ENCODE results near the gene NUBP1.

NUBP1 gene

GRCh38 chr16:10737068-10737625 lies 6.5 kb upstream of the NUBP1 start:
- Histone ChIP-seq H3K4me3 (ENCODE audit: low read depth in 1 of 2, low read length in 2 of 2) (no peak overlapping the region), H3K4me2 (ENCODE audit: insufficient read depth, low read length) (peak overlapping the region; percentile 39; the same call in 1 of the 2 replicates), H3K79me2 (ENCODE audit: insufficient read depth, low read length) (no peaks in the 10 kb centered on the region), H4K20me1 (ENCODE audit: insufficient read depth, low read length) (no peaks in the 10 kb centered on the region), H3K9ac (ENCODE audit: low read depth, low read length) (peak overlapping the region; percentile 38), H3K36me3 (ENCODE audit: insufficient read depth, low read length) (no peaks in the 10 kb centered on the region), H3K27ac (ENCODE audit: low read length) (peak overlapping the region; percentile 64), H2AFZ (ENCODE audit: low read depth, low read length) (peak overlapping the region; percentile 75), H3K4me1 (ENCODE audit: insufficient read depth, low read length) (peaks cover 8% of the 10 kb centered on the region), H3K9me3 (ENCODE audit: insufficient read depth, low read length, severe bottlenecking) (no peaks in the 10 kb centered on the region), H3K27me3 (ENCODE audit: insufficient read depth, low read length, poor library complexity) (no peaks in the 10 kb centered on the region)
- peak; percentile 91 for ATAC-seq (ENCODE audit: insufficient read depth, low read depth)
- peak; percentile 74 for DNase-seq
- TF ChIP-seq EZH2 (IDR thresholded peaks at IDR 0.05; ENCODE audit: borderline replicate concordance, low read depth, low read length, severe bottlenecking) (no peak), CTCF (IDR thresholded peaks at IDR 0.05; ENCODE audit: borderline replicate concordance, extremely low read depth, low read length, poor library complexity, severe bottlenecking) (peak; percentile 96)

GRCh38 chr16:10738231-10739077 lies 5.2 kb upstream of the NUBP1 start:
- H3K79me2 ChIP-seq (ENCODE audit: insufficient read depth, low read length): no peaks in the 10 kb centered on the region
- H3K4me2 ChIP-seq (ENCODE audit: insufficient read depth, low read length): no peak overlapping the region
- ATAC-seq (ENCODE audit: insufficient read depth, low read depth) (no peak), DNase-seq (no peak)
- no peaks in the 10 kb centered on the region for H3K9me3 ChIP-seq (ENCODE audit: insufficient read depth, low read length, severe bottlenecking)
- H3K4me1 ChIP-seq (ENCODE audit: insufficient read depth, low read length): peaks cover 17% of the 10 kb centered on the region
- no peak overlapping the region for H3K9ac ChIP-seq (ENCODE audit: low read depth, low read length)
- TF ChIP-seq EZH2 (IDR thresholded peaks at IDR 0.05; ENCODE audit: borderline replicate concordance, low read depth, low read length, severe bottlenecking): no peak
- TF ChIP-seq CTCF (IDR thresholded peaks at IDR 0.05; ENCODE audit: borderline replicate concordance, extremely low read depth, low read length, poor library complexity, severe bottlenecking): no peak
- no peaks in the 10 kb centered on the region for H3K36me3 ChIP-seq (ENCODE audit: insufficient read depth, low read length)
- no peaks in the 10 kb centered on the region for H3K27me3 ChIP-seq (ENCODE audit: insufficient read depth, low read length, poor library complexity)
- 0 out of 2 replicates have a peak overlapping the region, but pooled peaks have one; percentile 51 for H2AFZ ChIP-seq (ENCODE audit: low read depth, low read length)
- no peaks in the 10 kb centered on the region for H4K20me1 ChIP-seq (ENCODE audit: insufficient read depth, low read length)
- H3K27ac ChIP-seq (ENCODE audit: low read length): no peak overlapping the region
- no peak overlapping the region for H3K4me3 ChIP-seq (ENCODE audit: low read depth in 1 of 2, low read length in 2 of 2)

GRCh38 chr16:10740000-10740844 lies 3.4 kb upstream of the NUBP1 start:
- no peaks in the 10 kb centered on the region for H4K20me1 ChIP-seq (ENCODE audit: insufficient read depth, low read length)
- H3K4me3 ChIP-seq (ENCODE audit: low read depth in 1 of 2, low read length in 2 of 2): no peak overlapping the region
- no peak overlapping the region for H3K4me2 ChIP-seq (ENCODE audit: insufficient read depth, low read length)
- ATAC-seq (ENCODE audit: insufficient read depth, low read depth): no peak
- no peak overlapping the region for H3K9ac ChIP-seq (ENCODE audit: low read depth, low read length)
- no peaks in the 10 kb centered on the region for H3K9me3 ChIP-seq (ENCODE audit: insufficient read depth, low read length, severe bottlenecking)
- peaks cover 8% of the 10 kb centered on the region for H3K79me2 ChIP-seq (ENCODE audit: insufficient read depth, low read length)
- no peaks in the 10 kb centered on the region for H3K27me3 ChIP-seq (ENCODE audit: insufficient read depth, low read length, poor library complexity)
- H3K4me1 ChIP-seq (ENCODE audit: insufficient read depth, low read length): peaks cover 27% of the 10 kb centered on the region
- DNase-seq: no peak
- TF ChIP-seq CTCF (IDR thresholded peaks at IDR 0.05; ENCODE audit: borderline replicate concordance, extremely low read depth, low read length, poor library complexity, severe bottlenecking) (no peak), EZH2 (IDR thresholded peaks at IDR 0.05; ENCODE audit: borderline replicate concordance, low read depth, low read length, severe bottlenecking) (no peak)
- H2AFZ ChIP-seq (ENCODE audit: low read depth, low read length): no peak overlapping the region
- no peaks in the 10 kb centered on the region for H3K36me3 ChIP-seq (ENCODE audit: insufficient read depth, low read length)
- no peak overlapping the region for H3K27ac ChIP-seq (ENCODE audit: low read length)

All from DND-41 (cell line).